ENCODE data around the gene ARHGAP32.

The ARHGAP32 gene

GRCh38 chr11:129063118-129063517 lies 129.0 kb downstream of the ARHGAP32 start:
- Histone ChIP-seq H3K27ac (ENCODE audit: low read depth, low read length) (no peak overlapping the region), H3K4me3 (ENCODE audit: low read length) (no peak overlapping the region)

DNA sequence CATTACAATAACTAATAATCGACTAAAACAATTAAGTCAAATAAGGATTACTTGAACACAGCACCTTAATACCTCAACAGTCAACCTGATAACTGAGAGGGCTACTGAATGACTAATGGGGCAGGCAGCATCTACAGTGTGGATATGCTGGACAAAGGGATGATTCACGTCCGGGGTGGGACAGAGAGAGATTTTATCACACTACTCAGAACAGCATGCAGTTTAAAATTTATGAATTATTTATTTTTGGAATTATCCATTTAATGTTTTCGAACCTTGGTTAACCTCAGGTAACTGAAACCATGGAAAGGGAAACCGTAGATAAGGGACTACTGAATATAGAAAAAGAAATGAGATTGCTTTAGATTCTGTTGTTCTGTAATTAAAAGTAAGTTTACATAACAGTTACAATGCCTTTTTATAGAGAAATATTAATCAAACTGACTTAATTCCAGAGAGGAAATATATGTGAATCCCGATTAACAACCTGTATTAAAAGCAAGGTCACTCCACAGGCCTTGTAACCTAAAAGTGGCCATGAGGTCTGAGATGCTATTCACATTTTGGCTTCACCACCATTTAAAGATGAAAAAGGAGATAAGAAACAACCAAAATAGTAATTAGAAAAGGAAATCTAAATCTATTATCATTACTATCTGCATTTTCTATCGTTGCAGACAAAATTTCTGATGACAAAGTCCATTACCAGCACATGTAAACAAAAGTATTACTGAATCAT lies 130.5 kb downstream of the ARHGAP32 start:
- 92% methylated on average over 7 of the region's 7 CpGs for WGBS
- H3K9ac ChIP-seq (ENCODE audit: low read depth, low read length) = no peak overlapping the region

More at GRCh38 chr11:129063118-129063517, 129.0 kb downstream of the ARHGAP32 start:
- Histone ChIP-seq H3K9ac (ENCODE audit: low read depth, low read length) (no peak overlapping the region), H3K4me1 (ENCODE audit: insufficient read depth, low read length) (no peaks in the 10 kb centered on the region), H3K27me3 (ENCODE audit: insufficient read depth, low read length) (no peaks in the 10 kb centered on the region), H3K36me3 (ENCODE audit: insufficient read depth, low read length) (peaks cover 18% of the 10 kb centered on the region), H3K9me3 (ENCODE audit: insufficient read depth, low read depth, low read length) (no peaks in the 10 kb centered on the region)

GRCh38 chr11:129056916-129057315 lies 135.2 kb downstream of the ARHGAP32 start:
- WGBS = 90% methylated on average over 11 of the region's 11 CpGs
- no peak overlapping the region for H3K27ac ChIP-seq (ENCODE audit: low read depth, low read length)

More for the DNA sequence above, 130.5 kb downstream of the ARHGAP32 start:
- Histone ChIP-seq H3K4me3 (ENCODE audit: low read length) (no peak overlapping the region), H3K27ac (ENCODE audit: low read depth, low read length) (no peak overlapping the region), H3K9me3 (ENCODE audit: insufficient read depth, low read depth, low read length) (no peaks in the 10 kb centered on the region), H3K36me3 (ENCODE audit: insufficient read depth, low read length) (peaks cover 18% of the 10 kb centered on the region), H3K27me3 (ENCODE audit: insufficient read depth, low read length) (no peaks in the 10 kb centered on the region), H3K4me1 (ENCODE audit: insufficient read depth, low read length) (no peaks in the 10 kb centered on the region)

DNA sequence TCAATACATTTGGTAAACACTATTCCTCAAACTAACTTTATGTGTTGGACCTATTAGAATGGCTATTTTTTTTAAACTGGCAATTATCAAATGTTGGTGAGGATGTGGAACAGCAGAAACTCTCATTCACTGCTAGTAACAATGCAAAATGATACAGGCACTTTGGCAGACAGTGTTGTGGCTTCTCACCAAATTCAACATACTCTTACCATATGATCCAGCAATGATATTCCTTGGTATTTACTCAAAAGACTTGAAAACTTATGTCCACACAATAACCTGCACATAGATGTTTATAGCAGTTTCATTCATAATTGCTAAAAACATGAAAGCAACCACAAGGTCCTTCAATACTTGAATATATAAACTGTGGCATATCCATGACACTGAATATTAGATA lies 136.9 kb downstream of the ARHGAP32 start:
- Histone ChIP-seq H3K9ac (ENCODE audit: low read depth, low read length) (no peak overlapping the region), H3K4me3 (ENCODE audit: low read length) (no peak overlapping the region), H3K9me3 (ENCODE audit: insufficient read depth, low read depth, low read length) (no peaks in the 10 kb centered on the region), H3K27ac (ENCODE audit: low read depth, low read length) (no peak overlapping the region), H3K36me3 (ENCODE audit: insufficient read depth, low read length) (no peaks in the 10 kb centered on the region), H3K27me3 (ENCODE audit: insufficient read depth, low read length) (no peaks in the 10 kb centered on the region), H3K4me1 (ENCODE audit: insufficient read depth, low read length) (no peaks in the 10 kb centered on the region)

More at GRCh38 chr11:129056916-129057315, 135.2 kb downstream of the ARHGAP32 start:
- Histone ChIP-seq H3K4me1 (ENCODE audit: insufficient read depth, low read length) (no peaks in the 10 kb centered on the region), H3K9ac (ENCODE audit: low read depth, low read length) (no peak overlapping the region), H3K27me3 (ENCODE audit: insufficient read depth, low read length) (no peaks in the 10 kb centered on the region), H3K4me3 (ENCODE audit: low read length) (no peak overlapping the region), H3K36me3 (ENCODE audit: insufficient read depth, low read length) (no peaks in the 10 kb centered on the region), H3K9me3 (ENCODE audit: insufficient read depth, low read depth, low read length) (no peaks in the 10 kb centered on the region)

GRCh38 chr11:129048911-129049310 lies 143.2 kb downstream of the ARHGAP32 start:
- Histone ChIP-seq H3K4me1 (ENCODE audit: insufficient read depth, low read length) (no peaks in the 10 kb centered on the region), H3K27ac (ENCODE audit: low read depth, low read length) (no peak overlapping the region), H3K27me3 (ENCODE audit: insufficient read depth, low read length) (no peaks in the 10 kb centered on the region), H3K9me3 (ENCODE audit: insufficient read depth, low read depth, low read length) (no peaks in the 10 kb centered on the region), H3K36me3 (ENCODE audit: insufficient read depth, low read length) (no peaks in the 10 kb centered on the region), H3K4me3 (ENCODE audit: low read length) (no peak overlapping the region), H3K9ac (ENCODE audit: low read depth, low read length) (no peak overlapping the region)
- WGBS = 89% methylated on average over 4 of the region's 4 CpGs

DNA sequence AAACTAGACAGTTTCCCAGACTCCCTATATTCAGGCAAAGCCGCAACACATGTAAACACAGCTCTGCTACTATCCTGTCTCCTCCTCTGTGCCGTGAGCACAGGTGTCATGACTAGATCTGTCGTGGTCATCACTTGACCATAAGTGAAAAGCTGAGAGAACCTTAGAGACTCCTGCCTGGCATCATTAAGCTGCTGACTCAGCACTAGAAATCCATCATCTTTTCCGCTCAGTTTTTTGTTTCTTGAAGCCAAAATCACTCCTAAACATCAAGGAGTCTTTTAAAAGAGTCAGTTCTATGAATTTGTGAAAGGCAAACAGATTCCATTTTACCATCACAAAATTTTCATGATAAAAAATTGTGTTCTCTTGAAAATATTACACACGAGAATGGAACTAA lies 147.0 kb downstream of the ARHGAP32 start:
- no peaks in the 10 kb centered on the region for H3K36me3 ChIP-seq (ENCODE audit: insufficient read depth, low read length)
- no peaks in the 10 kb centered on the region for H3K27me3 ChIP-seq (ENCODE audit: insufficient read depth, low read length)
- no peak overlapping the region for H3K27ac ChIP-seq (ENCODE audit: low read depth, low read length)
- H3K4me3 ChIP-seq (ENCODE audit: low read length) = no peak overlapping the region
- WGBS = 94% methylated on average over 4 of the region's 5 CpGs
- no peaks in the 10 kb centered on the region for H3K9me3 ChIP-seq (ENCODE audit: insufficient read depth, low read depth, low read length)
- H3K4me1 ChIP-seq (ENCODE audit: insufficient read depth, low read length) = no peaks in the 10 kb centered on the region
- H3K9ac ChIP-seq (ENCODE audit: low read depth, low read length) = no peak overlapping the region

- no peak overlapping the region for H3K4me3 ChIP-seq (ENCODE audit: low read length)
- H3K4me1 ChIP-seq (ENCODE audit: insufficient read depth, low read length) = no peaks in the 10 kb centered on the region
- H3K27ac ChIP-seq (ENCODE audit: low read depth, low read length) = no peak overlapping the region
- H3K9me3 ChIP-seq (ENCODE audit: insufficient read depth, low read depth, low read length) = peaks cover 9% of the 10 kb centered on the region; the same call in 1 of the 2 replicates
- no peak overlapping the region for H3K9ac ChIP-seq (ENCODE audit: low read depth, low read length)
- WGBS = 98% methylated on average over 2 of the region's 4 CpGs
- no peaks in the 10 kb centered on the region for H3K27me3 ChIP-seq (ENCODE audit: insufficient read depth, low read length)
- no peaks in the 10 kb centered on the region; the same call in 1 of the 2 replicates for H3K36me3 ChIP-seq (ENCODE audit: insufficient read depth, low read length)
Measured at GRCh38 chr11:129042503-129042902, 149.6 kb downstream of the ARHGAP32 start.

DNA sequence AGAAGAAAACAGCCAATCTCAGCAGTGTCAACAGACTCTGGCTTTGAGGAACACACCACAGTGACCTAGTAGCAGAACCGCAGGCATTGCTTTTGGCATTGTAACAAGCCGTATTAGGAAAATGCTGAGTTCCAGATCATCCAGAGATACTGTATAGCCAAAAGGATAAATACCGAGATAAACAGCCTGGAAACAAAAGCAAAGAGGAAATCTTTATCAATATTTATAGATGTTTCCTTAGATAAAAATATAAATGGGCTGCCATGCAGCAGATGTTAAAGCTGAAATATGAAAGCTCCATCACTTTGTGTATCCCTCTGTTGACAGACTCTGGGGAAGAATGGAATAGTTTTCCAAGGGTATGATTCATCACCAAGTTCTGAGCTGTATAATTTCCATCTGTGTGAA lies 150.5 kb downstream of the ARHGAP32 start:
- Histone ChIP-seq H3K36me3 (ENCODE audit: insufficient read depth, low read length) (no peaks in the 10 kb centered on the region; the same call in 1 of the 2 replicates), H3K27ac (ENCODE audit: low read depth, low read length) (no peak overlapping the region), H3K4me3 (ENCODE audit: low read length) (no peak overlapping the region), H3K27me3 (ENCODE audit: insufficient read depth, low read length) (no peaks in the 10 kb centered on the region), H3K9me3 (ENCODE audit: insufficient read depth, low read depth, low read length) (peaks cover 9% of the 10 kb centered on the region; the same call in 1 of the 2 replicates), H3K4me1 (ENCODE audit: insufficient read depth, low read length) (no peaks in the 10 kb centered on the region), H3K9ac (ENCODE audit: low read depth, low read length) (no peak overlapping the region)
- WGBS = 96% methylated on average over 3 of the region's 3 CpGs

DNA sequence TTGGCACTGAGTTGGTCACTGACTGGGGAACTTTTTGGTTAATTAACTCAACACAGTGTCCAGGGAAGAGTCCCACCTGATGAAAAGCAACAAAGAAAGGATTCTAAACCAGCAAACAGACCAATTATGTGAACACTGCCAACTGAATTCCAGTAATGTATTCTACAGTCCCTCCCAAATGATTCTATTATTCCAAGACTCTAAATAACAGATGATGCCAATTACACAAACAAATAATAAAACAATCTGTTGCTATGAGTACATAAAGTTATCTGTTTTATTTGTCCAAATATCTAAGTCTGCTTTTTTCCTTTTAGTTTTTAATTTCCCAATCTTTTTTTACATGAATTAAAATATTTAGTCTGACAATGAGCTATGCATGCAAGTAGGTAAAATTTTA lies 151.2 kb downstream of the ARHGAP32 start:
- Histone ChIP-seq H3K9ac (ENCODE audit: low read depth, low read length) (no peak overlapping the region), H3K27me3 (ENCODE audit: insufficient read depth, low read length) (no peaks in the 10 kb centered on the region), H3K9me3 (ENCODE audit: insufficient read depth, low read depth, low read length) (peaks cover 9% of the 10 kb centered on the region; the same call in 1 of the 2 replicates), H3K36me3 (ENCODE audit: insufficient read depth, low read length) (no peaks in the 10 kb centered on the region; the same call in 1 of the 2 replicates), H3K4me3 (ENCODE audit: low read length) (no peak overlapping the region), H3K27ac (ENCODE audit: low read depth, low read length) (no peak overlapping the region), H3K4me1 (ENCODE audit: insufficient read depth, low read length) (no peaks in the 10 kb centered on the region)

GRCh38 chr11:129035244-129035643 lies 156.9 kb downstream of the ARHGAP32 start:
- Histone ChIP-seq H3K9ac (ENCODE audit: low read depth, low read length) (no peak overlapping the region), H3K9me3 (ENCODE audit: insufficient read depth, low read depth, low read length) (peaks cover 13% of the 10 kb centered on the region), H3K4me3 (ENCODE audit: low read length) (no peak overlapping the region), H3K36me3 (ENCODE audit: insufficient read depth, low read length) (no peaks in the 10 kb centered on the region; the same call in 1 of the 2 replicates), H3K4me1 (ENCODE audit: insufficient read depth, low read length) (no peaks in the 10 kb centered on the region), H3K27ac (ENCODE audit: low read depth, low read length) (no peak overlapping the region), H3K27me3 (ENCODE audit: insufficient read depth, low read length) (no peaks in the 10 kb centered on the region)
- 97% methylated on average over 2 of the region's 2 CpGs for WGBS

DNA sequence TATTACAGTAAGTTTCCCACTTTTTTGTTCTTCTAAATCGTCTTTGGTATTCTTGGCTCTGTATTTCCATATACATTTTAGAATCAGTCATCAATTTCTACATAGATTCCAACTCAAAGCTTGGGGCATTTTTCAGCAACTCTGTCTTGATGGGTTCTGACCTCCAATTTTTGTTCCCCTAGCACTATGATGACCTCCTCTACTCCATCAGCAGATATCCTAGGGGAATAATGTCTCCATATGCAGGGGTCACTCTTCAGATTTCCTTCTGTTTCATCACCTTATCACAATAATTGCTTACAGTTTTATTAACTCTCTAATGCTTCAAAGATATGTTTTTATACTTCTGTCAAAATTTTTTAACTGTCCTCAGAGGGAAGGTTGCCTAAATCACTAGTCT lies 158.1 kb downstream of the ARHGAP32 start:
- no peaks in the 10 kb centered on the region; the same call in 1 of the 2 replicates for H3K36me3 ChIP-seq (ENCODE audit: insufficient read depth, low read length)
- no peaks in the 10 kb centered on the region for H3K4me1 ChIP-seq (ENCODE audit: insufficient read depth, low read length)
- no peak overlapping the region for H3K9ac ChIP-seq (ENCODE audit: low read depth, low read length)
- 94% methylated on average over 1 of the region's 1 CpG for WGBS
- peaks cover 13% of the 10 kb centered on the region for H3K9me3 ChIP-seq (ENCODE audit: insufficient read depth, low read depth, low read length)
- H3K4me3 ChIP-seq (ENCODE audit: low read length) = no peak overlapping the region
- H3K27ac ChIP-seq (ENCODE audit: low read depth, low read length) = no peak overlapping the region
- no peaks in the 10 kb centered on the region for H3K27me3 ChIP-seq (ENCODE audit: insufficient read depth, low read length)
